Coronary artery (tissue), 2 donors: Measurements from ENCODE around the gene RTN4IP1.

Experiments used
- DNase-seq: peaks from one replicate; pipeline ENCODE4 v3.0.0-alpha.2; 2017; ENCODE audit warnings: low spot score
- H3K27ac ChIP-seq, 2 donors: fragments of 200-600 bp; sonication (generic); one replicate each; pipeline ENCODE4 v1.5.1; 2016 to 2019
- H3K4me3 ChIP-seq: fragments of 200-600 bp; sonication (generic); 2 replicates; pipeline ENCODE4 v1.5.1; 2016; ENCODE audit warnings: mild to moderate bottlenecking, moderate library complexity
- CTCF ChIP-seq: fragments of 200-600 bp; sonication (generic); IDR thresholded peaks from one replicate; pipeline ENCODE4 v1.5.1; 2019; ENCODE audit warnings: antibody characterized with exemption

The RTN4IP1 gene

GRCh38 chr6:106586815-106587415 lies 42.4 kb downstream of the RTN4IP1 start:
- no peak for DNase-seq
- no peak for TF ChIP-seq CTCF
- Histone ChIP-seq H3K4me3 (no peak overlapping the region), H3K27ac (no peak overlapping the region)

- Histone ChIP-seq H3K4me3 (no peak overlapping the region), H3K27ac (no peak overlapping the region)
- no peak for DNase-seq
- no peak for TF ChIP-seq CTCF
Measured at GRCh38 chr6:106581468-106581867, 47.8 kb downstream of the RTN4IP1 start.

- no peak overlapping the region for H3K27ac ChIP-seq
- no peak overlapping the region for H3K4me3 ChIP-seq
- TF ChIP-seq CTCF: no peak
- no peak for DNase-seq
Measured at GRCh38 chr6:106579281-106579680, 50.0 kb downstream of the RTN4IP1 start.

GRCh38 chr6:106574741-106575458 lies 54.4 kb downstream of the RTN4IP1 start:
- Histone ChIP-seq H3K4me3 (no peak overlapping the region), H3K27ac (no peak overlapping the region)
- DNase-seq: no peak
- no peak for TF ChIP-seq CTCF

- no peak for DNase-seq
- Histone ChIP-seq H3K27ac (no peak overlapping the region), H3K4me3 (no peak overlapping the region)
- no peak for TF ChIP-seq CTCF
Measured at GRCh38 chr6:106572875-106573585, 56.3 kb downstream of the RTN4IP1 start.

- DNase-seq: no peak
- H3K4me3 ChIP-seq: no peak overlapping the region
- TF ChIP-seq CTCF: no peak
- no peak overlapping the region for H3K27ac ChIP-seq
Measured at GRCh38 chr6:106572436-106572835, 56.9 kb downstream of the RTN4IP1 start.
